Measurements from ENCODE around the gene GEMIN4. TPM values are rescaled to one million over a fixed set of nuclear protein-coding genes. Genes with fewer than 3 reads are reported as not detected.
"Not testable (repeated sequence)": the region's sequence is repeated elsewhere in the genome, so short reads cannot be mapped to it uniquely, and the experiment has no call there.

Gene GEMIN4
- total RNA-seq, 4 donors from 2014 or later = 10.6 to 21.6 (median 18.9) TPM

DNA sequence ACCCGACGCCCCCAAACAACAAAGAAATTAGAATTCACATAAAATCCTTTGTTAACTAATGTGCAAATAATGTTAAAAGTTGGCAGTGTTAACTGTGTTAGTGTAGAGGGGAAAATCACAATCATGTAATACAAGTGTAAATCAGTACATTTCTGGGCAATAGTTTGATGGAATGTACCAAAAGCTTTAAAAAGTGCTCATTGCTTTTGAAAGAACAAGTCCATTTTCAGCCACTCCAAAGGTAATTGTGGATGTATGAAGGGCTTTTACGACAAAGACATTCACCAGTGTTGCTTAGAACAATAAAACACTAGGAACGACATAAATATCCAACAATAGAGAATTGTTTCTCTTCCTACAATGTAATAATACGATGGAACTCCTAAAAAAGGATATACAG lies 21.0 kb upstream of the GEMIN4 start:
- no peaks in the 10 kb centered on the region for H3K4me1 ChIP-seq
- no peak for ATAC-seq
- in situ Hi-C loops (cut with MboI; ENCODE audit: low sequenced_read_pairs in 4 of 4) = no loop called here
- no peaks in the 10 kb centered on the region for H3K9me3 ChIP-seq
- no peak overlapping the region for H3K4me3 ChIP-seq
- peaks cover 0 to 83% of the 10 kb centered on the region in 2 donors for H3K36me3 ChIP-seq
- DNase-seq = no peak
- H3K27me3 ChIP-seq = no peaks in the 10 kb centered on the region
- no peak for TF ChIP-seq POLR2A (IDR thresholded peaks at IDR 0.05)
- TF ChIP-seq CTCF (IDR thresholded peaks at IDR 0.05 in 4 of 5, conservative IDR thresholded peaks at IDR 0.05 in 1 of 5) = no peak
- no peak overlapping the region for H3K27ac ChIP-seq
- intact Hi-C loops (cut with DNase I; ENCODE audit: low total_unique reads) = no loop called here

DNA sequence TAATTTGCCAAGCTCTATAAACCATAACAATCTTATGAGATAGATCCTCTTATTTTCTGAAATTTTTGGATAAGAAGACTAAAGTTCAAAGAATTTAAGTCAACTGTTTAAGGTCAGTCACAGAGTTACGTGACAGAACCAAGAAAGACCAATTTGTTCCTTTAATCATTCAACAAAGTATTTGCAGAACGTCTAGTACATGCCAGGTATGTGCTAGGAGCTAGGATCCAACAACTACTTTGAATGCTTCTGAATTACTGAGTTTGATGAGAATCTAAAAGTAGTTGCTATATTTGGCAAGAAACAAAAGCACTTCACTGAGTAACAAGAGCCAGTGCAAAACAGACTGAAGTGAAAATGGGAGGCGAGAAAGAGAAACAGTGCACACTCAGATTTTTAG lies 15.0 kb upstream of the GEMIN4 start:
- DNase-seq = no peak
- no peak overlapping the region for H3K27ac ChIP-seq
- H3K9me3 ChIP-seq = no peaks in the 10 kb centered on the region
- no peaks in the 10 kb centered on the region for H3K4me1 ChIP-seq
- H3K4me3 ChIP-seq = no peak overlapping the region
- ATAC-seq = no peak
- H3K36me3 ChIP-seq = peaks cover 0 to 68% of the 10 kb centered on the region in 2 donors
- H3K27me3 ChIP-seq = no peaks in the 10 kb centered on the region
- intact Hi-C loops (cut with DNase I; ENCODE audit: low total_unique reads) (no loop called here), in situ Hi-C loops (cut with MboI; ENCODE audit: low sequenced_read_pairs in 4 of 4) (no loop called here)
- TF ChIP-seq CTCF (IDR thresholded peaks at IDR 0.05 in 4 of 5, conservative IDR thresholded peaks at IDR 0.05 in 1 of 5) (no peak), POLR2A (IDR thresholded peaks at IDR 0.05) (no peak)

GRCh38 chr17:760371-760770 lies 8.3 kb upstream of the GEMIN4 start:
- ATAC-seq (no peak), DNase-seq (no peak)
- in situ Hi-C loops (cut with MboI; ENCODE audit: low sequenced_read_pairs in 4 of 4) = no loop called here
- Histone ChIP-seq H3K9me3 (no peaks in the 10 kb centered on the region), H3K27ac (no peak overlapping the region), H3K27me3 (no peaks in the 10 kb centered on the region), H3K4me3 (no peak overlapping the region), H3K36me3 (peaks cover 0 to 43% of the 10 kb centered on the region in 2 donors), H3K4me1 (no peaks in the 10 kb centered on the region)
- intact Hi-C loops (cut with DNase I; ENCODE audit: low total_unique reads) = no loop called here
- no peak for TF ChIP-seq CTCF (IDR thresholded peaks at IDR 0.05 in 4 of 5, conservative IDR thresholded peaks at IDR 0.05 in 1 of 5)
- TF ChIP-seq POLR2A (IDR thresholded peaks at IDR 0.05) = no peak

GRCh38 chr17:759964-760363 lies 7.9 kb upstream of the GEMIN4 start:
- H3K27me3 ChIP-seq = no peaks in the 10 kb centered on the region
- H3K36me3 ChIP-seq = peaks cover 0 to 43% of the 10 kb centered on the region in 2 donors
- ATAC-seq = no peak
- in situ Hi-C loops (cut with MboI; ENCODE audit: low sequenced_read_pairs in 4 of 4) = no loop called here
- H3K27ac ChIP-seq = no peak overlapping the region
- intact Hi-C loops (cut with DNase I; ENCODE audit: low total_unique reads) = no loop called here
- H3K4me1 ChIP-seq = no peaks in the 10 kb centered on the region
- TF ChIP-seq POLR2A (IDR thresholded peaks at IDR 0.05) (no peak), CTCF (IDR thresholded peaks at IDR 0.05 in 4 of 5, conservative IDR thresholded peaks at IDR 0.05 in 1 of 5) (no peak)
- no peak for DNase-seq
- H3K9me3 ChIP-seq = no peaks in the 10 kb centered on the region
- no peak overlapping the region for H3K4me3 ChIP-seq

DNA sequence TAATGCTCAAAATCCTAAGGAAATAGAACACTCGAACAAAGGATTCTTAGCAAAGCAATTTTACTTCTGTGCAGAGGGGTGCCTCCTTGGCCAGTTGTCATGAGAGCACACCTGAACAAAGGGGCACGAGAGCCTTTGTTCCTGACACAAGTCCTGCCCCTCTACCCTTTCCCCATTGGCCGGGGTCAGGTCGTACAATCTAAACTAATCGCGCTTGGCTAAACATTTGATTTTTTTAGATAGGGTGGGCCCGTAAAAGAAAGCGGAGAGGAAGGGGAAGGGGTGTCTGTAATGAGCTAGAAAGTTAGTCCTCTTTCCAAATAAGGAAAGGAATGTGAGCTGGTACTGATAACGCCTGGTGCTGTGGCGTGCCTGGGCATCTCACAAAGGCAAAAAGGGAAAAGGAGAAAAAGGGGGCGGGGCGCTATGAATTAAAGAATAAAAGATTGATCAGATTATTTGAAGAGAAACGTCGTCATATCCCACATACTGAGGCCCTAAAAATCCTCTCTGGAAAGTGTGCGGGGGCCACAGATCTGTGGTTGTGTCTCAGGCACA lies 4.0 kb upstream of the GEMIN4 start:
- peaks cover 0 to 21% of the 10 kb centered on the region in 2 donors for H3K36me3 ChIP-seq
- DNase-seq; ATAC-seq; intact Hi-C loops (cut with DNase I; ENCODE audit: low total_unique reads); H3K27ac ChIP-seq; H3K4me3 ChIP-seq; H3K27me3 ChIP-seq; H3K9me3 ChIP-seq; in situ Hi-C loops (cut with MboI; ENCODE audit: low sequenced_read_pairs in 4 of 4): not testable (repeated sequence)
- H3K4me1 ChIP-seq = peaks cover 4 to 11% of the 10 kb centered on the region in 2 donors

GRCh38 chr17:755319-755961 lies 3.4 kb upstream of the GEMIN4 start:
- DNase-seq; H3K27me3 ChIP-seq; in situ Hi-C loops (cut with MboI; ENCODE audit: low sequenced_read_pairs in 4 of 4); H3K4me3 ChIP-seq; H3K9me3 ChIP-seq; H3K27ac ChIP-seq; ATAC-seq; intact Hi-C loops (cut with DNase I; ENCODE audit: low total_unique reads): not testable (repeated sequence)
- Histone ChIP-seq H3K36me3 (peaks cover 0 to 15% of the 10 kb centered on the region in 2 donors), H3K4me1 (peaks cover 10 to 17% of the 10 kb centered on the region in 2 donors)

Measured in gastrocnemius medialis (tissue), 4 donors.